Measurements from ENCODE around the gene SMIM20.
A peak's percentile ranks its signal among the peaks of the same experiment; 100 is the strongest.

DNA sequence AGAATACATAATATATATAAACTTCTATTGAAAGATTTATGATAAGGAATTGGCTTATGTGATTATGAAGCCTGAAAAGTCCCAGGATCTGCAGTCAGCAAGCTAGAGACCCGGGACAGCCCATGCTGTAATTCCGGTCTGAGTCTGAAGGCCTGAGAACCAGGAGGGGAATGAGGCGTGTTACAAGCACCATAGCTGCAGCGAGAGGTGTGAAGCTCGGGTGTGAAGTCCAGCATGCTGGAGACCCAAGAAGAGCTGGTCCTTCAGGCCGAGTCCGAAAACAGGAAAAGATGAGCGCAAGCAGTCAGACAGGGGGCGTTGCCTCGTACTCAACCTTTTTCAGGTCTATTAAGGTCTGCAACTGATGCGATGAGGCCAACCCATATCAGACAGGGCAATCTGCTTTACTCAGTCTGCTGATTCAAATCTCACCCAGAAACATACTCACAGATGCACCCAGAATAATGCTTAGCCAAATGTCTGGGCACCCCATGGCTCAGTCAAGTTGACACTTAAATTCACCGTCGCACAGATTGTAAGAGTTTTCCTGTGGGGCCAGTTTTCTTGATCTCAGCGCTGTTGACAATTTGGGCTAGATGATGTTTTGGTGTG is 40.4 kb downstream of the SMIM20 start:
- TF ChIP-seq GATA2 (IDR thresholded peaks at IDR 0.05; ENCODE audit: low read depth, low read length), result peak; percentile 55; the same call in 1 of the 2 replicates
- no peak for TF ChIP-seq GATA3 (IDR thresholded peaks at IDR 0.05; ENCODE audit: low read depth, low read length)

All from SH-SY5Y (cell line).